Right lobe of liver (tissue), 6 donors: ENCODE measurements around the gene PSMB8. TPM values are rescaled to one million over a fixed set of nuclear protein-coding genes. Genes with fewer than 3 reads are reported as not detected.
"Not testable (repeated sequence)": the region's sequence is repeated elsewhere in the genome, so short reads cannot be mapped to it uniquely, and the experiment has no call there.

Source experiments
- ATAC-seq, 4 donors: fragments of 200-7000 bp; cut with Tn5 transposase; one replicate each; pipeline ENCODE4 v1.9.1; 2020; ENCODE audit warnings: mild to moderate bottlenecking in 4 of 4, moderate library complexity in 4 of 4
- DNase-seq, 3 donors: peaks; one replicate each; pipeline ENCODE4 v3.0.0-alpha.2; 2020
- H3K27ac ChIP-seq, 3 donors: fragments of 200-600 bp; one replicate each; pipeline ENCODE4 v1.8.0; 2022
- H3K27me3 ChIP-seq, 2 donors: fragments of 200-600 bp; one replicate each; pipeline ENCODE4 v1.8.0; 2022
- H3K36me3 ChIP-seq, 4 donors: fragments of 200-600 bp; sonication (generic) in 1 of 4; one replicate each; pipeline versions ENCODE4 v1.5.1 to v1.8.0; 2017 to 2022; ENCODE audit warnings: control low read depth in 1 of 4
- H3K4me1 ChIP-seq, 4 donors: fragments of 200-600 bp; sonication (generic) in 1 of 4; one replicate each; pipeline versions ENCODE4 v1.5.1 to v1.8.0; 2017 to 2022; ENCODE audit warnings: control low read depth in 1 of 4
- H3K4me3 ChIP-seq, 3 donors: fragments of 200-600 bp; one replicate each; pipeline ENCODE4 v1.8.0; 2022
- H3K9me3 ChIP-seq, 4 donors: fragments of 200-600 bp; sonication (generic) in 1 of 4; one replicate each; pipeline versions ENCODE4 v1.5.1 to v1.8.0; 2017 to 2022; ENCODE audit warnings: control low read depth in 1 of 4
- CTCF ChIP-seq, 4 donors: fragments of 200-600 bp in 3 of 4; fragments of 450-650 bp in 1 of 4; IDR thresholded peaks; one replicate each; pipeline versions ENCODE4 v1.5.1 to v1.8.0; 2016 to 2022; ENCODE audit warnings: antibody characterized with exemption in 4 of 4, mild to moderate bottlenecking in 2 of 4
- POLR2A ChIP-seq: fragments of 450-650 bp; IDR thresholded peaks from one replicate; pipeline ENCODE4 v1.6.1; 2017; ENCODE audit warnings: antibody characterized with exemption, mild to moderate bottlenecking
- WGBS: methylation state at CpG from one replicate; pipeline ENCODE4 v1.1.6; 2018; ENCODE audit warnings: low coverage, low lambda C conversion rate; ENCODE audit not compliant: insufficient coverage; ENCODE audit errors: missing lambda C conversion rate; 5-methylcytosine and 5-hydroxymethylcytosine counted together
- intact Hi-C, 2 donors: fragments of 100-400 bp; cut with DNase I; formaldehyde crosslinking; loops; one replicate each; pipeline versions ENCODE4 v1.11.2 to v1.14.1; 2022
- total RNA-seq, 6 experiments: library from RNA; depleted of rRNA in 2 of 6; stranded (reverse); fragments of >200 nt in 2 of 6; fragmentation: NEBNext Ultra II Directional in 3 of 6; extraction: Animal tissue kit (Norgen Biotek cat#: 25700) in 3 of 6; gene quantifications; one replicate each; pipeline versions ENCODE4 v1.1.0 to v1.2.4, GENCODE V29; 2016 to 2023
- donor health status: DM: no; HTN: yes; CAD: no.
- donor health status: DM: no; HTN: no; CAD: no.
- donor health status: DM: no; HTN: no; CAD: no.
- donor health status: DM: no; HTN: yes; CAD: no.
- donor health status: DM: no; HTN: yes; CAD: no.

The PSMB8 gene
- total RNA-seq, 6 experiments from 2014 or later: 34.7 to 66.3 (median 40.5) TPM

- no peak for ATAC-seq
- 38% methylated on average over 23 of the region's 35 CpGs for WGBS
- no peak for TF ChIP-seq CTCF (IDR thresholded peaks at IDR 0.05)
- no peak for TF ChIP-seq POLR2A
- Histone ChIP-seq H3K27me3 (peaks cover 0 to 12% of the 10 kb centered on the region in 2 donors), H3K36me3 (no peaks in the 10 kb centered on the region), H3K4me3 (no peak overlapping the region), H3K9me3 (no peaks in the 10 kb centered on the region), H3K27ac (no peak overlapping the region), H3K4me1 (no peaks in the 10 kb centered on the region)
- intact Hi-C loops: loop anchor here (5.0 to 10.0 kb wide), 2 partner anchors 55 to 68 kb away; no protein-coding TSS in a partner anchor
- DNase-seq: no peak
These were observed 35.8 kb upstream of the PSMB8 start for GRCh38 chr6:32879691-32880090.

GRCh38 chr6:32876603-32877002, 32.8 kb upstream of the PSMB8 start:
- no peak overlapping the region for H3K4me3 ChIP-seq
- DNase-seq (no peak), ATAC-seq (no peak)
- no peaks in the 10 kb centered on the region for H3K4me1 ChIP-seq
- H3K9me3 ChIP-seq: no peaks in the 10 kb centered on the region
- no peak overlapping the region for H3K27ac ChIP-seq
- H3K27me3 ChIP-seq: peaks cover 0 to 12% of the 10 kb centered on the region in 2 donors
- WGBS: 93% methylated on average over 2 of the region's 2 CpGs
- intact Hi-C loops: no loop called here
- no peaks in the 10 kb centered on the region for H3K36me3 ChIP-seq
- TF ChIP-seq POLR2A: no peak
- TF ChIP-seq CTCF (IDR thresholded peaks at IDR 0.05): no peak

- H3K36me3 ChIP-seq, ATAC-seq, H3K27me3 ChIP-seq, H3K4me1 ChIP-seq, H3K27ac ChIP-seq, intact Hi-C loops, DNase-seq, H3K9me3 ChIP-seq, H3K4me3 ChIP-seq: not testable (repeated sequence)
- WGBS: 25% methylated on average over 1 of the region's 1 CpG
These were observed 30.1 kb upstream of the PSMB8 start for GRCh38 chr6:32873947-32874346.

GRCh38 chr6:32868257-32868788, 24.5 kb upstream of the PSMB8 start:
- Histone ChIP-seq H3K4me1 (no peaks in the 10 kb centered on the region), H3K36me3 (no peaks in the 10 kb centered on the region), H3K4me3 (no peak overlapping the region), H3K9me3 (no peaks in the 10 kb centered on the region), H3K27ac (no peak overlapping the region), H3K27me3 (no peaks in the 10 kb centered on the region)
- DNase-seq (peak; percentile 65 to 71 (median 67)), ATAC-seq (peak; percentile 77 to 87 (median 82))
- TF ChIP-seq POLR2A (no peak), CTCF (IDR thresholded peaks at IDR 0.05) (peak; percentile 95 to 99 (median 97))
- intact Hi-C loops: no loop called here
- WGBS: 19% methylated on average over 5 of the region's 5 CpGs

- DNase-seq (no peak), ATAC-seq (no peak)
- no peaks in the 10 kb centered on the region for H3K4me1 ChIP-seq
- intact Hi-C loops: no loop called here
- TF ChIP-seq POLR2A (no peak), CTCF (IDR thresholded peaks at IDR 0.05) (no peak)
- no peaks in the 10 kb centered on the region for H3K27me3 ChIP-seq
- H3K4me3 ChIP-seq: no peak overlapping the region
- no peak overlapping the region for H3K27ac ChIP-seq
- H3K9me3 ChIP-seq: no peaks in the 10 kb centered on the region
- H3K36me3 ChIP-seq: no peaks in the 10 kb centered on the region
- WGBS: 25% methylated on average over 8 of the region's 8 CpGs
These were observed 23.9 kb upstream of the PSMB8 start for GRCh38 chr6:32867554-32868256.
